Right lobe of liver (tissue), 4 donors: ENCODE measurements around the gene TMEM50B.
"Not testable (repeated sequence)": the region's sequence is repeated elsewhere in the genome, so short reads cannot be mapped to it uniquely, and the experiment has no call there.

Source experiments
- CTCF ChIP-seq, 4 donors: fragments of 200-600 bp in 3 of 4; fragments of 450-650 bp in 1 of 4; IDR thresholded peaks; one replicate each; pipeline versions ENCODE4 v1.5.1 to v1.8.0; 2016 to 2022; ENCODE audit warnings: antibody characterized with exemption in 4 of 4, mild to moderate bottlenecking in 2 of 4
- POLR2A ChIP-seq: fragments of 450-650 bp; IDR thresholded peaks from one replicate; pipeline ENCODE4 v1.6.1; 2017; ENCODE audit warnings: antibody characterized with exemption, mild to moderate bottlenecking
- donor health status: DM: no; HTN: no; CAD: no.
- donor health status: DM: no; HTN: no; CAD: no.
- donor health status: DM: no; HTN: yes; CAD: no.

GRCh38 chr21:33412439-33412831 is 67.3 kb downstream of the TMEM50B start:
- TF ChIP-seq CTCF (IDR thresholded peaks at IDR 0.05); POLR2A: not testable (repeated sequence)
